GM12878 (cell line): ENCODE data around the gene ADK. TPM values are rescaled to one million over a fixed set of nuclear protein-coding genes. Genes with fewer than 3 reads are reported as not detected.

Experiments used
- ATF7 ChIP-seq: fragments of 450-650 bp; IDR thresholded peaks from 2 replicates; pipeline ENCODE4 v1.6.1; 2016; ENCODE audit warnings: low read depth, mild to moderate bottlenecking
- CBX3 ChIP-seq: fragments of 200-600 bp; sonication (generic); IDR thresholded peaks from 2 replicates; pipeline ENCODE4 v1.6.1; 2016; ENCODE audit warnings: low read depth, borderline replicate concordance
- IKZF2 ChIP-seq, 2 experiments: fragments of 450-650 bp; IDR thresholded peaks; 2 replicates each; pipeline ENCODE4 v1.6.1; 2017; ENCODE audit warnings: mild to moderate bottlenecking in 2 of 2, moderate library complexity in 2 of 2
- IRF4 ChIP-seq: IDR thresholded peaks from 2 replicates; pipeline ENCODE4 v1.6.1; 2011; ENCODE audit warnings: low read depth, low read length
- MEF2B ChIP-seq: fragments of 450-650 bp; IDR thresholded peaks from 2 replicates; pipeline ENCODE4 v1.6.1; 2018; ENCODE audit warnings: mild to moderate bottlenecking, moderate library complexity; ENCODE audit not compliant: partially characterized antibody, poor library complexity, severe bottlenecking
- MYB ChIP-seq: fragments of 150-350 bp; IDR thresholded peaks from 2 replicates; pipeline ENCODE4 v1.6.1; 2014; ENCODE audit warnings: mild to moderate bottlenecking, low read depth, low read length, borderline replicate concordance
- MYC ChIP-seq: IDR thresholded peaks from 2 replicates; pipeline ENCODE4 v1.6.1; 2011; ENCODE audit warnings: mild to moderate bottlenecking, low read length, moderate library complexity, inconsistent platforms; ENCODE audit not compliant: insufficient read depth, insufficient replicate concordance, insufficient read length, severe bottlenecking
- NR2F1 ChIP-seq: fragments of 450-650 bp; conservative IDR thresholded peaks from 2 replicates; pipeline ENCODE4 v1.6.1; 2017; ENCODE audit warnings: mild to moderate bottlenecking
- NRF1 ChIP-seq: conservative IDR thresholded peaks from 2 replicates; pipeline ENCODE4 v1.6.1; 2011; ENCODE audit warnings: mild to moderate bottlenecking, low read depth, low read length, improper control_type of control experiment
- POLR2A ChIP-seq: IDR thresholded peaks from 2 replicates; pipeline ENCODE4 v1.6.1; 2011; ENCODE audit warnings: low read depth, mild to moderate bottlenecking, low read length
- SIX5 ChIP-seq: IDR thresholded peaks from 2 replicates; pipeline ENCODE4 v1.6.1; 2011; ENCODE audit warnings: mild to moderate bottlenecking, low read depth, low read length, moderate library complexity; ENCODE audit not compliant: severe bottlenecking
- polyA plus RNA-seq, 11 experiments: library from polyadenylated mRNA; depleted of rRNA in 4 of 11; unstranded in 6 of 11; stranded (reverse) in 5 of 11; fragments of >200 nt; fragmentation: Nextera tagmentation in 4 of 11; fragmentation: Illumina TruSeq in 1 of 11; extraction: Ambion mirVana in 4 of 11; extraction: Trizol in 1 of 11; gene quantifications; 1 replicate in 1 of 11; 2 replicates in 10 of 11; pipeline versions ENCODE4 v1.2.1 to v1.2.3, GENCODE V29; 2011 to 2016; ENCODE audit warnings: inconsistent platforms in 2 of 11, missing spikeins in 2 of 11, low read depth in 1 of 11
- total RNA-seq, 4 experiments: library from RNA; depleted of rRNA in 3 of 4; stranded (reverse); fragments of >200 nt in 3 of 4; fragmentation: Illumina TruSeq in 1 of 4; extraction: Trizol in 1 of 4; gene quantifications; 2 replicates each; pipeline versions ENCODE4 v1.2.1 to v1.2.3, GENCODE V29; 2013 to 2021
- TF ChIP-seq, protein P1 (sequence below): fragments of 450-650 bp; formaldehyde crosslinking; IDR thresholded peaks from 2 replicates; pipeline ENCODE4 v1.4.0; 2020; ENCODE audit warnings: mild to moderate bottlenecking, moderate library complexity
- TF ChIP-seq, protein P2 (sequence below): IDR thresholded peaks from 2 replicates; pipeline ENCODE4 v1.6.1; 2011; ENCODE audit warnings: borderline replicate concordance, low read depth, mild to moderate bottlenecking, moderate library complexity, mixed read lengths, low read length; ENCODE audit not compliant: insufficient read depth; ENCODE audit errors: extremely low read length

ADK gene
- total and polyA plus RNA-seq, 10 of the 15 experiments (the other 5 are each of a cell fraction or from before 2014, with no cell fraction given), result 42.0 to 151 (median 81.6) TPM

DNA sequence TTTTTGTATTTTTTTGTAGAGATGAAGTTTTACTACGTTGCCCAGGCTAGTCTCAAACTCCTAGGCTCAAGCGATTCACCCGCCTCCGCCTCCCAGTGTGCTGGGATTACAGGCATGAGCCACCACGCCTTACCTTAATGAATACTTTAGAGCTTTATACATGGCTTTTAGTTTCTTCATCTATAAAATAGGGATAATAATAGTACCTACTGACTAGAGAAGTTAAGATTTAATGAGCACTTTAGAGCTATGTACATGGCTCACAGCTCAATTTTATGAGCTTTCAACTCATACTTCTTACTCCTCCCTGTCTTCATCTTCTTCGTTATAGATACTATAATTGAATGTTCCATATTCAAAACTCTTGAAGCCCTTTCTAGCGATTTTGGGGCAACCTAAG is 445.7 kb downstream of the ADK start (continued):
- TF ChIP-seq, protein P1, sequence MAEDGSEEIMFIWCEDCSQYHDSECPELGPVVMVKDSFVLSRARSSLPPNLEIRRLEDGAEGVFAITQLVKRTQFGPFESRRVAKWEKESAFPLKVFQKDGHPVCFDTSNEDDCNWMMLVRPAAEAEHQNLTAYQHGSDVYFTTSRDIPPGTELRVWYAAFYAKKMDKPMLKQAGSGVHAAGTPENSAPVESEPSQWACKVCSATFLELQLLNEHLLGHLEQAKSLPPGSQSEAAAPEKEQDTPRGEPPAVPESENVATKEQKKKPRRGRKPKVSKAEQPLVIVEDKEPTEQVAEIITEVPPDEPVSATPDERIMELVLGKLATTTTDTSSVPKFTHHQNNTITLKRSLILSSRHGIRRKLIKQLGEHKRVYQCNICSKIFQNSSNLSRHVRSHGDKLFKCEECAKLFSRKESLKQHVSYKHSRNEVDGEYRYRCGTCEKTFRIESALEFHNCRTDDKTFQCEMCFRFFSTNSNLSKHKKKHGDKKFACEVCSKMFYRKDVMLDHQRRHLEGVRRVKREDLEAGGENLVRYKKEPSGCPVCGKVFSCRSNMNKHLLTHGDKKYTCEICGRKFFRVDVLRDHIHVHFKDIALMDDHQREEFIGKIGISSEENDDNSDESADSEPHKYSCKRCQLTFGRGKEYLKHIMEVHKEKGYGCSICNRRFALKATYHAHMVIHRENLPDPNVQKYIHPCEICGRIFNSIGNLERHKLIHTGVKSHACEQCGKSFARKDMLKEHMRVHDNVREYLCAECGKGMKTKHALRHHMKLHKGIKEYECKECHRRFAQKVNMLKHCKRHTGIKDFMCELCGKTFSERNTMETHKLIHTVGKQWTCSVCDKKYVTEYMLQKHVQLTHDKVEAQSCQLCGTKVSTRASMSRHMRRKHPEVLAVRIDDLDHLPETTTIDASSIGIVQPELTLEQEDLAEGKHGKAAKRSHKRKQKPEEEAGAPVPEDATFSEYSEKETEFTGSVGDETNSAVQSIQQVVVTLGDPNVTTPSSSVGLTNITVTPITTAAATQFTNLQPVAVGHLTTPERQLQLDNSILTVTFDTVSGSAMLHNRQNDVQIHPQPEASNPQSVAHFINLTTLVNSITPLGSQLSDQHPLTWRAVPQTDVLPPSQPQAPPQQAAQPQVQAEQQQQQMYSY (CRISPR knock-in tag), result no peak
- TF ChIP-seq MYC, result no peak
- no peak for TF ChIP-seq IKZF2 (IDR thresholded peaks at IDR 0.05)
- no peak for TF ChIP-seq CBX3
- TF ChIP-seq MEF2B, result no peak
- TF ChIP-seq, protein P2, sequence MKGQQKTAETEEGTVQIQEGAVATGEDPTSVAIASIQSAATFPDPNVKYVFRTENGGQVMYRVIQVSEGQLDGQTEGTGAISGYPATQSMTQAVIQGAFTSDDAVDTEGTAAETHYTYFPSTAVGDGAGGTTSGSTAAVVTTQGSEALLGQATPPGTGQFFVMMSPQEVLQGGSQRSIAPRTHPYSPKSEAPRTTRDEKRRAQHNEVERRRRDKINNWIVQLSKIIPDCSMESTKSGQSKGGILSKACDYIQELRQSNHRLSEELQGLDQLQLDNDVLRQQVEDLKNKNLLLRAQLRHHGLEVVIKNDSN, result no peak
- no peak for TF ChIP-seq SIX5
- no peak for TF ChIP-seq IRF4
- TF ChIP-seq MYB, result no peak
- TF ChIP-seq NR2F1, result no peak
- TF ChIP-seq NRF1, result no peak
- no peak for TF ChIP-seq ATF7
- no peak for TF ChIP-seq POLR2A
- TF ChIP-seq, all 136 proteins: peak for 0
